Mammary epithelial cell (primary cell): ENCODE data around the gene APOD.
"Not testable (repeated sequence)": the region's sequence is repeated elsewhere in the genome, so short reads cannot be mapped to it uniquely, and the experiment has no call there.

Experiments
- CTCF ChIP-seq, 2 donors: IDR thresholded peaks in 1 of 2; conservative IDR thresholded peaks in 1 of 2; 2 replicates each; pipeline ENCODE4 v1.5.1; 2011 to 2012; ENCODE audit warnings: inconsistent platforms in 2 of 2, low read length in 2 of 2, mild to moderate bottlenecking in 2 of 2, control low read depth in 1 of 2, low read depth in 1 of 2; ENCODE audit not compliant: insufficient read depth in 1 of 2; ENCODE audit errors: extremely low read depth in 1 of 2
- EZH2 ChIP-seq: IDR thresholded peaks from 2 replicates; pipeline ENCODE4 v1.6.1; 2012; ENCODE audit warnings: low read length, inconsistent platforms, borderline replicate concordance

- TF ChIP-seq CTCF (conservative IDR thresholded peaks at IDR 0.05 in 1 of 2, IDR thresholded peaks at IDR 0.05 in 1 of 2; ENCODE audit: extremely low read depth in 1 of 2, insufficient read depth in 1 of 2, low read depth in 1 of 2, low read length in 2 of 2); EZH2: not testable (repeated sequence)
These were observed 33.4 kb upstream of the APOD start for GRCh38 chr3:195617134-195617533.
